Measurements from ENCODE around the gene ZNG1C.
"Not testable (repeated sequence)": the region's sequence is repeated elsewhere in the genome, so short reads cannot be mapped to it uniquely, and the experiment has no call there.

ZNG1C gene

DNA sequence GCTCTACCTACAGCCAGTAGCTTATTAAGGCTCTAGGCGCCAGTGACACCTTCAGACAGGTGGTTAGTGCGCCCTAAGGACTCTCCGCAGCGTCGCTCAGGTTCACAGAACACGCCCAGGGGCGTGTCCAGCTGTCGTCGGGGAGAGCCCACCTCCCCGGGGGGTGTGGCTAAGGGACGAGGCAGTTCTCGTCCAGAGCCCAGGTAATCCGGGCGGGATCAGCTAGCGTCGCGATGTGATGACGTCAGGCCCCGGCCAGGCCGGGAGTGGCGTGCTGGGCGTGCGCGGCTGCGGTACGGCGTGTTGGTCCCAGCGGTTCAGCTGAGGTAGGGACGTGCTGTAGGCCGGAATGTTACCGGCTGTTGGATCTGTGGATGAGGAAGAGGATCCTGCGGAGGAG lies at the start of gene ZNG1C:
Gene ZNG1C (plus strand): TSS at position 301 of the 400 bp plus-strand sequence. CDS start 49 bp downstream, at position 350.
- DNase-seq (ENCODE audit: low spot score) = not testable (repeated sequence)

DNA sequence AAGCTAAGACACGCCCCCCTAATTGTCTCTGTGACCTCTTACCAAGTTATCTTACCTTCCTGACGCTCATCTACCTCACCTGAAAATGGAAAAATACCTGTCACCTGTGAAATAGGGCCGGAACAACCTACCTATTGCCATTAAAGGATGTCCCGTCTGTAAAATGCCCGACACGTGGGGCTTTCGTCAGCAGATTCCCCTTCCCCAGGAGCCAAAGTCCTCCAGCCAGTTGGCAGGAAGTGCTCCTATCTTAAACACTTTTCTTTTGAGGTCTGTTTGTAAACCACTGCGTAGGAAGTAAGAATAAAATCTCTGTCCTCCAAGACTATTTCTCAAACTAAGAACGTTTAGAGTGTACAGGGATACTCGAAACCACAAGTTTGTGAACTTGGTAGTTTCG lies 654 bp downstream of the ZNG1C start:
- not testable (repeated sequence) for DNase-seq (ENCODE audit: low spot score)

DNA sequence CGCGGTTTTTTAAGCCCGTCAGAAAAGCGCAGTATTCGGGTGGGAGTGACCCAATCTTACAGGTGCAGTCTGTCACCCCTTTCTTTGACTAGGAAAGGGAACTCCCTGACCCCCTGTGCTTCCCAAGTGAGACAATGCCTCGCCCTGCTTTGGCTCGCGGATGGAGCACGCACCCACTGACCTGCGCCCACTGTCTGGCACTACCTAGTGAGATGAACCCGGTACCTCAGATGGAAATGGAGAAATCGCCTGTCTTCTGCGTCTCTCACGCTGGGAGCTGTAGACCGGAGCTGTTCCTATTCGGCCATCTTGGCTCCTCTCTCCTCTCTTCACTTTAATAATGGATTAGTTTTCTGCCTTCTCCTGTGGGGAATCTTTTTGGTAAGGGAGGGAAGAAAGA lies 39.3 kb downstream of the ZNG1C start:
- not testable (repeated sequence) for DNase-seq (ENCODE audit: low spot score)

DNA sequence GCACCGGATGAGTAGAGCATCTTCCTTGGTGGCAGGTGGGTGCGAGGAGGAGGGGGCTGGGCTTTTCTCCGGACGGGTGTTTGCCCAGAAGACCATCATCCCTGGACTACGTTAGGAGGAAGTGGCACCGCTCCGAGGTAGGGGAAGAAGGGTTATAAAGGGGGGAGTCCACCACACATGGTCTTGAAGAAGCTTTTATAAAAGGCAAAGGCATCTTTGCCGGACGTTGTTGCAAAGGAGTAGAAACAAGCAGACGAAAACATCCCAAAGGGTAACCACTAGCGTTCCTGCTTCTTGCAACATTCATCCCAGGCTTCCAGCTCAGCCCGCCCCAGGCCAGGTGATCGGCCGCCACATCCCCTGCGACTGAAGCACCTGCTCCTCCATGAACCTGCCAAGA lies 60.8 kb downstream of the ZNG1C start, which contains the start of gene FOXD4L3:
Gene FOXD4L3 (plus strand): TSS at position 301 of the 400 bp plus-strand sequence. CDS start 85 bp downstream, at position 386.
- DNase-seq (ENCODE audit: low spot score) = not testable (repeated sequence)

DNA sequence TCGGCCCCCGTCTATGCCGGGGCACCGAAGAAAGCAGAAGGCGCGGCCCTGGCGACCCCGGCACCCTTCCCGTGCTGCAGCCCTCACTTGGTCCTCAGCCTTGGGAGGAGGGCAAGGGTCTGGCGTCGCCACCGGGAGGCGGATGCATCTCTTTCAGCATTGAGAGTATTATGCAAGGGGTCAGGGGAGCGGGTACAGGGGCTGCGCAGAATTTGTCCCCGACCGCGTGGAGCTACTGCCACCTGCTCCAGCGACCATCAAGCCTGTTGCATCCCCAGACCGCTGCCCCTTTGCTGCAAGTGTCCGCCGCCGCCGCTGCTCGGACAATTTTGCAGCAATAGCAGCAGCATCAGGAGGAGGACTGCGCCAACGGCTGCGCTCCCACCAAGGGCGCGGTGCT lies 62.0 kb downstream of the ZNG1C start:
- DNase-seq (ENCODE audit: low spot score) = not testable (repeated sequence)

DNA sequence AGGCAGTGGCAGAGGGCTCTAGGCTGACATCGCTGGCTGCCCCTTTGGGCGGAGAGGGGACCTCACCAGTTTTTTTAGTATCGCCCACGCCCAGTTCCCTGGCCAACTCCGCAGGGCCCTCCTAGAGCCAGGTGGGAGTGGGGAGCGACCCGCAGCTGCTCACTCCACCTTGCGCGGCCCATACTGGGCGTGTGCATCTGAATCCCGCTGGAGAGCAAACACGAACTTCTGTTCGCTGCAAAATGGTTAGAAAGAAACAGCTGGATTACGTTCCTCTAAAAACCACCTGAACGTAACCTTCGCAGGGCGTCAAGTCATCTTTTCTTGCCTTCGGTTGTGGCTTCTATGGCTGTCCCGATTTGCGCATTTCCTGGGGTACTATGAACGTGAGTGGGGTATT lies 62.4 kb downstream of the ZNG1C start:
- DNase-seq (ENCODE audit: low spot score) = not testable (repeated sequence)

DNA sequence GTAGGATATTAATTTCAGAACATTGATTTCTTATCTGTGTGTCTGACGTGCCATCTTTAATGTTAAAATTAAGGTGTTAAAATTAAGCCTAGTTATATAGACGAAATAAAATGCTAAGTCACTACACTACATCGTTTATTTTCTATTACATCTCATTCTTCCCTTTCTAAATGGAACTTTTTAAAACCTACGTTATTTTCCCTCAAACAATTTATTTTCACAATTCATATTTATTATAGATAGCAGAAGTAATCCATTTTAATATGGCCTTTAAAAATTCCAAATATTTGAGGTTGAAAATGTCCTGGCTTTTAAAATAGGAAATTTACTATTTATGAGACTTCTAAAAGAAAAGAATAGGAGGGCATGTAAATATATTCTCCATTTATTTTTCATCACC lies 63.0 kb downstream of the ZNG1C start:
- not testable (repeated sequence) for DNase-seq (ENCODE audit: low spot score)

DNA sequence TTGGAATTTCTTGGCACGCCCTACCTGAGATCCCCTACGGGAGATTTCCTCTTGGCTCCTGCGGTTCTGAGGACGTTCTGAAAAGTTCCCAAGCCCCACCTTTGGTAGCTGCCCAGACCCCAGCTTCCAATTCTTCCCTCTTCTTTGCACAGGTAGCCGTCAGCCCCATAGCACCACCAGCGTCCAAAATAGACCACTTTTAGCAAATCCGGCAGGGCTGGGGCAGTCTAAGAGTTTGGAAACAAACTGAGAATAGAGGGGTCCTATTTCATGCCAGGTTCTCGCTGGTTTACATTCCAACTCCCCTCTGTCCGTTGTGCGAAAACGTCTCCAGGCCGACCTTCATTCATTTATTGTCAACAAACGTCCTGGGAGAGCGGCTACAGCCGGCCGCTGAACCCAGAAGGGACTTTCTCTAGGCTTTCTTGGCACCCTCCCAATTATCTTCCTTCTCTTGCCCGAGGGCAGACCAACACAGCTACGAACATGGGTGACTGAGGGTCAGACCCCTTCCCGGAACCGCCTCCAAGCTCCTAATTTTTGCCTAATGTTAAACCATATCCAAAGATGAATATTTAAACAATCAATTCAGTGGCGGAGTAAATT lies 64.0 kb downstream of the ZNG1C start:
- DNase-seq (ENCODE audit: low spot score) = not testable (repeated sequence)

DNA sequence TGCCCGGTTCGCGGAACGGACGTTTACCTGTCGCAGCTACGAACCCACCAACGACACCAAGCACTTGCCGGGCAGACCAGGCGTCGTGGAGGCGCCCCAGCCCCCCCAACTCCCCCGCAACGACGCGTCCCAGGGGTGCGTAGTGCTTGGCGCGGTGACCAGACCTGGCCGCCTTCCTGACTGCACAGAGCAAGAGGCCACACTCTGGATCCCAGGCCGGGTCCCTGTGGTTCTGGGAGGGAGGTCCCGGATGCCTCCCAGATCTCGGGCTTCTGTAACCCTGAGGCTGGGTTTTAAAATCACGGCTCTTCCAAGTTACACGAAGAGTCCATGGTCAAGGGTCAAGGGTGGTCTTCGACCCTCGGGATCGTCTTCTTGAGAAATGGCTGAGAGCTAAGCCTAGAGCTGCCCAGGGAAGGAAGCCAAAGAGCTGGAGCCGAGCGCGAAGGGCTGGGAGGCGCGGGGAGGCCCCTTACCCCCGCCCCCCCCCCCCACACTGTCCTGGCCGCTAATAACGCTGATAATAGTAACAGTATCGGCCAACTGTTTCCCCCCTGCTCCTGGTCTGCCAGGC lies 64.7 kb downstream of the ZNG1C start:
- DNase-seq (ENCODE audit: low spot score) = not testable (repeated sequence)

DNA sequence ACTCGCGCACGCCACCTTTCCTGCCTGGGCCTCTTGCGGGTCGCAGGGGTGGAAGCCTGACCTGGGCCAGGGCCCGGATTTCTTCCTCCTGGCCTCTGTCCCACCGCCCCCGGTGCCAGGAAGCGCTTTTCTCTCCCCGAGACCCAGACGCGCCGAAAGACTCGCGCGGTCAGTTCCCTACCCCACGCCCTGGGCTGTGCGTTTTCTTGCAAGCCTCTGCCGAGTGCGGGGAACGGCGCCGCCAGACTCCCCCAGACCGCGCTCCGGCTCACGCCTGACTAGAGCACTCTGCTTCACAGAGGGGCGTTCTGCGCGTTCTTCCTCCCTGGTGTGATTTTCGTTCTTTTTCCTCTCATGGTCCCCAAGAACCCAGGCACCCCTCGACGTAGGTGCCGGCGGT lies 65.3 kb downstream of the ZNG1C start:
- DNase-seq (ENCODE audit: low spot score) = not testable (repeated sequence)

DNA sequence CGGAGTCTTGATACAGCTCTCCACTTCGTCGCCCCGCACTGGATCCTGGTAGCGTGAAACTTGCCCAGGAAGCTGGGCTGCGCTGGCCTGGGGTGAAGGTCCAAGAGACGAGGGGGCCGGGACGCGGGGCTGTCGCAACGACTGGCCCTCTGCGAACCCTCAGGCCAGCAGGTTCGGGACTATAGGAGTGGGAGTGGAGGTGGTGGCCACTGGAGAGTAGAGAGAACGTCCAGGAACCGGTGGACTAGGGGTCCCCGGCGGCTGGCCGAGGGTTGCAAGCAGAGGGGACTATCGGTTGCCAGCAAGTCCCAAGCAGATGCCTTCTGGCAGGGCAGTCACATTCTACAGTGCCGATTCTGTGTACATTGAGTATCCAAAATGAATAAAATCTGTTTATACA lies 65.9 kb downstream of the ZNG1C start:
- not testable (repeated sequence) for DNase-seq (ENCODE audit: low spot score)

DNA sequence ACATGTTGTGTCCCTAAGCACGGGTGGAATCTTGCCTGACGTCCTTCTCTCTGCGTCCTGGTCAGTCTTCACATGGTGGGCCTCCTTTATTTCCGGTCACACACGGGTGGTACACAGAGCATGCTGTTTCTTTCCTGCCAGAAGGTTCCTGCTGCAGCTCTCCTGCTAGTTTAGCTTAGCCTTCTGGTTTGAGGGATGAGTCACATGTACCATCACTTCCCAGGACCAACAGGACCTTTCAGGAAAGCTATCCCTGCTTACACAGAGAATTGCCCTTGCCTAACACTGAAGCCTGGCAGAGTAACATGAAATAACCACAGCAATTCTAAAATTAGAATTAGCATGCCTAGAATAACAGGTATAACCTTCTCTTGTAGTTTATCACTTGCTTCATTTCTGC lies 69.4 kb downstream of the ZNG1C start:
- not testable (repeated sequence) for DNase-seq (ENCODE audit: low spot score)

DNA sequence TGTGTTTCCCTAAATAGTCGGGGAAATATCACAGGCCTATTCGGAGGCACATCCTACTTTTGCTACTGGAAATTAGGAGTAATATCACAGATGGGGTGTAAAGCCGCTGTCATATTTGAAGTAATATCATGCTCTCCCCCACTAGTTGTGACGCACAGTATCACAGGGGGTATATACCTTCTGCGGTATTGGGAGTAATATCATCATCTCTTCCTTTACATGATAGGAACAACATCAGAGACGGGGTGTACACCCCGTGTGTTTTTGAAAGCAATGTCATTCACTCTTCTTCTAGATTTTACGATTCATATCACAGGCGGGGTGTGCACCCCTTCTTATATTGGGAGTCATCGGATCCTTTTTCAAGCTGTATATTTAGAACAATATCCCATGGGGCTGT lies 76.4 kb downstream of the ZNG1C start:
- DNase-seq (ENCODE audit: low spot score) = not testable (repeated sequence)

DNA sequence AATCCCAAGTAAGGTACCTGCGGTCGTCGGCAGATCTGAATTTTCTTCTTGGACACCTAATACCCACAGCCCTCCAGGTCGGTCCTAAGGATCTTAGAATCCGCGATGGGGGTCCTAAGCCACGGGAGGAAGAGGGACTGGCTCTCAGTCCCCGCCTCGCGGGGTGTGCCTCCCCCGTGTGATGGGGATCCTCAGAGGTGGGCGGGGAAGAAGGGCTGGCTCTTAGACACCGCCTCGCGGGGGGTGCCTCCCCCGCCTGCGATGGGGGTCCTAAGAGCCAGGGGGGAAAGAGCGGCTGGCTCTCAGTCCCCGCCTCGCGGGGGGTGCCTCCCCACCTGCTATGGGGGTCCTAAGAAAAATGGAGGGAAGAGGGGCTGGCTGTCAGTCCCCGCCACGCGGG lies 82.0 kb downstream of the ZNG1C start:
- not testable (repeated sequence) for DNase-seq (ENCODE audit: low spot score)

DNA sequence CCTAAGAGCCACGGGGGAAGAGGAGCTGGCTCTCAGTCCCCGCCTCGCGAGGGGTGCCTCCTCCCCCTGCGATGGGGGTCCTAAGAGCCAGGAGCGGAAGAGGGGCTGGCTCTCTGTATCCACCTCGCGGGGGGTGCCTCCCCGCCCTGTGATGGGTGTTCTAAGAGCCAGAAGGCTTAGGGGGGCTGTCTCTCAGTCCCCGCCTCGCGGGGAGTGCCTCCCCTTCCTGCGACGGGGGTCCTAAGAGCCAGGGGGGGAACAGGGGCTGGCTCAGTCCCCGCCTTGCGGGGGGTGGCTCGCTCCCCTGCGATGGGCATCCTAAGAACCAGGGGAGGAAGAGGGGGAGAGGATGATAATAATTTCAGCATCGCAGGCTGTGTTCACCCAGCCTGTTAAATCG lies 82.7 kb downstream of the ZNG1C start:
- not testable (repeated sequence) for DNase-seq (ENCODE audit: low spot score)

DNA sequence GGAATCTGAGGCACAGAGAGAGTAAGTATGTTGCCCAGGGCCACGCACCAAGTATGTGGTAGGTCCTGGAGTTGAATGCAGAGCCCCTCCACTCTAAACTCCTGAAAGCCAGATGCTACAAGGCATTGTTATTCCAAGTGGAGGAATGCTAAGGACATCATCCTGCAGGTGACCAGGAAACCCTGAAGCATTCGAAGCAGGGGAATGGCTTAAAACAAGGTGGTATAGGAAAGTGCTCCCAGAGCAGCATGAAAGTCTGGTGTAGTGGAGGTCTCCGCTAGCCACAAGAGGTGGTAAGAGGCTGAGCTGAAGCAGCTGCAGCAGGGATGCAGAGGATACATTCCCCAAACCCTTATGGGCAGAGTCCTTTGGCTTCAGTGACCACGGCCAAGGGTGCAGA lies 87.3 kb downstream of the ZNG1C start:
- DNase-seq (ENCODE audit: low spot score) = not testable (repeated sequence)

DNA sequence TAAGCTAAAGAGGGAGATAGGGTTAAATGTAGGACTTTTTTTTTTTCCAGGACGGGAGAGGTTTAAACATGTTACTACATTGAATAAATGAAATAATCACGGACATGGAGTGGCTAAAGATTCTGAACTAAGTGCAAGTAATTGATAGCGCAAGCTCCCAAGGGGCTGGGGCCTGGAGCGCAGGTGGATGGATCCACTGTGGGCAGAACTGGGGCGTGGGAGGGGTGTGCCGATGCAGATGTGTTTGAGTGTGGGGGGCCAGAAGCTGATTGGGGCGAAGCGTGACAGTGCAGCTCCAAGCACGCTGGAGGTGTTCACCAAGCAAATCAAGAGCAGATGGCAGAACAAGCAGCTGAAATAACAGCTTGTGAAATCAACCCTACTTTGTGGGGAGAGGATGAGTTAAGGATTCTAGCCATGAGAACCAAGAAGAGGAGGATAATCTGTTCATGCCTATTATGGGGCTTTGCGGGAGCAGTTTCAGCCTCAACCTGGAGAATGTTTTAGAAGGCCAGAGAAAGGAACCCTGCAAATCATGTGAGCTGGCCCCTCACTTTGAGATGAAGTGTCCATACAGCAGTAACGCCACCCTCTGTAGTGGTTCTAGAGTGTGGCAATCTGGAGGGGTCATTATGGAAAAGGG lies 88.9 kb downstream of the ZNG1C start:
- not testable (repeated sequence) for DNase-seq (ENCODE audit: low spot score)

DNA sequence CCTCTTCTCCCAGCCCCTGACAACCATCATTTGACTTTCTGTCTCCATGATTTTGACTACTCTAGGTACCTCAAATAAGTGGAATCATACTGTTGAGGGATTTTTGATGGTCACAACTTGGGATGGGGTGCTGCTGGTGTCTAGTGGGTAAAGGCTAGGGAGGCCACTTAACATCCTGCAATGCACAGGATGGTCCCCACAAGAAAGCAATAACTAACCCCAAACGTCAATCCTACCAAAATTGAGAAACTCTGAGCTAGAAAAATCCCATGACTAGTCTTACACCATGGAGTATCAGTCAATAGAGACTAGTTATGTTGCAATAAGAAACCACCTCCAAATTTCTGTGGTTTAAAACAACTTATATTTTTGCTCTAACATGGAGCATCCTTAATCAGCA lies 90.3 kb downstream of the ZNG1C start:
- not testable (repeated sequence) for DNase-seq (ENCODE audit: low spot score)

DNA sequence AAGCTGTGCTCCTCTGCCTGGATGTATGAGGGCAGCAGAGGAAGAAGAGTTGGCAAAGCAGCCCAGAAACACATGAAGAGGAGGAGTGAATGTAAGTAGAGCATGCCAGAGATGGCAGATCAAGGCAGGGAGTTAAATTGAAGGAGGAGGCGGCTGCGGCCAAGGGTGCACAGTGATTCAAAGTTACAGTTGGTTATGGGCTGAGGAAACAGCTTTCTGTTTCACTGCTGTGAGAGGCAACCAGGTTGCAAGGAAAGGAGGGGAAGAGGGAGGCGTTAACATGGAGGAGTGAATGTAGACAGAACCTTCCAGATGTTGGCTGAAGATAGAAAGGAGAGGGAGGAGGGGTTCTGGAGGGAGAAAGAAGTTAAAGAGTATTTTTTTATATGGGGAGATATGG lies 94.2 kb downstream of the ZNG1C start:
- not testable (repeated sequence) for DNase-seq (ENCODE audit: low spot score)

DNA sequence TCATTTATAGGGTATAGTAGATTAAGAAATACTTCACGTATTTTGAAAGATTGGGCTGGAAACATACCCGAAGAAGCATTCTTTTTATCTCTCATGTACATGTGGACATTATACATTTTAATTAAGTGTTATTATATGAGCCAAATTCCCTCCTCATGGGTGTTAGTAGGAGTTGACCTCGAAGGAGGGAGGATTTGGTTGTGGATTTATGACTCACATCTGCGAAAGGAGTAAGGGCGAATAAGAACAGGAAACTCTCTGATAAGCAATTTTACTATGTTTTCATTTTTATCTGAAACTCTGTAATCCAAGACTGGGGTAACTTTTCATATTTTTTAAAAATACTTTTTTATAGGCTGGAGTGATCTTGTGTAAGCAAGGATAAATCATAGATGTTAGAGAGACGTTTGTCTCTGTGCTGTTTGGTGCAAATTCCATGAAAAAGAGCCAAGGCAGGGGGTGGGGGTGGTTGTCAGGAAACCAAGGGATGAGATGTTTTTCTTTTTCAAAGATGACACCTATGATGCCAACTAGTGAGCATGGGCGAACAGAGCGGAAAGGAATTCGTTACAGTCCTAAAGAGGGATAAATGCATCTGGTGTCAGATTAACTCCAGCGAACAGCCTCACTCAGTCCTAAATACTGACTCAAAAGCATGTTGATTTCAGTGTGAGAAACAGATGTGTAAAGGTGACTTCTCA lies 95.0 kb downstream of the ZNG1C start:
- DNase-seq (ENCODE audit: low spot score) = not testable (repeated sequence)

DNA sequence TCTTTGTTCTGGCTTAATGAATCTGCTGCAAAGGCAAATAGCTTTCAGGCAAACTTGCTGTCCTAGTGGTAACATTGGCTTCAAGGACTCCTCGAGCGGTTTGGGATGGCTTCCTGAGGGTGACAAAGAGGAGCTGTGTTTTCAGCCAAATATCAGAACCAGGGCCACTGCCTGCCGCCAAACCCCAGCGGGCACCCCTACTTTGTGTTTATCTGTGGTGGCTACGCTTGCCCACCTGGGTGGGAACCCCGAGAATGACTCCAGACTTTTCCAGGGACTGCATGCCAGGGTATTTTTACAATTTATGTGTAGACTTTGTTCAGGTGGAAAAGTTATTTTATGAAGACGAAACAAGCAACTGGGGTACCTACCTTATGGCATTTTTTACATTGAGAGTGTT lies 96.2 kb downstream of the ZNG1C start:
- not testable (repeated sequence) for DNase-seq (ENCODE audit: low spot score)

DNA sequence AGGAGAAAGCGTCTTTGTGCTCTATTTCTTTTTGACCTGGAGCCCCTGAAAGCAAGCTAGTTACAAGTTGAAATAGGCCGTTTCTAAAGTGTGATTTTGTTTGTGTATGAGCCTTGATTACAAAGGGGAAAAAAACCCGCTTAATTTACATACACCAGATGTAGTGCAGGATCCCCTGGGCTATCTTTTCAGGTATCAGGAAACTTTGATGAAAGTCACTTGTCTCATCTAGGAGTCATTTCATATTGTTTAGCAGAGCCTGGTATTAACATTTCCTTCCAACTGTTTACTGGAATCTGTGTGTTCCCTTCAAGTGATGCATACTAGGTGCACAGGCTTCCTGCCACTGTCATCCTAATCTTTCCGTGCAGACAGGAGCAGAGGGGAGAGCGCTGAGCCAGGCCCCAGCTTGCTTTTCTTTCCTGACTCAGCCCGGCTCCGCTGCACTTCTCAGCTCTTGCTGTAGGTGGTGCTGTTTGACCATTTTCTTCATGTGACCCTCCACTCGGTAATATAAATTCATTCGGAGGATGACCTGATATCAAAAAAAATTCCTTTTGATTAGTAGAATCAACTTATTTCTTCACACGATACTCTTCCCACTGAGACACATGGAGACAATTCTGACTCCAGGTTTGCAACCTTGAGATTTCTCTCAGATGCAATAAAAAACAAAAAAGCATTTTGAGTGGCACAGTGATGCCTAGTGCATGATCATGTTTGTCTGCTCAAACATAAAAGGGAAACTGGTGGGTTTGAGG lies 100.7 kb downstream of the ZNG1C start:
- DNase-seq (ENCODE audit: low spot score) = not testable (repeated sequence)
